Vagina (tissue), 2 donors: Measurements from ENCODE around the gene TK2.

Experiments used
- CTCF ChIP-seq, 3 experiments: fragments of 450-650 bp in 2 of 3; fragments of 200-600 bp in 1 of 3; sonication (generic) in 1 of 3; IDR thresholded peaks; one replicate each; pipeline ENCODE4 v1.5.1; 2017 to 2019; ENCODE audit warnings: antibody characterized with exemption in 3 of 3, mild to moderate bottlenecking in 2 of 3, moderate library complexity in 2 of 3
- POLR2AphosphoS5 ChIP-seq, 2 donors: sonication (generic); formaldehyde crosslinking; IDR thresholded peaks; one replicate each; pipeline ENCODE4 v1.9.0; 2017; ENCODE audit warnings: antibody characterized with exemption in 2 of 2, mild to moderate bottlenecking in 2 of 2, low read depth in 1 of 2; ENCODE audit not compliant: insufficient read depth in 1 of 2

DNA sequence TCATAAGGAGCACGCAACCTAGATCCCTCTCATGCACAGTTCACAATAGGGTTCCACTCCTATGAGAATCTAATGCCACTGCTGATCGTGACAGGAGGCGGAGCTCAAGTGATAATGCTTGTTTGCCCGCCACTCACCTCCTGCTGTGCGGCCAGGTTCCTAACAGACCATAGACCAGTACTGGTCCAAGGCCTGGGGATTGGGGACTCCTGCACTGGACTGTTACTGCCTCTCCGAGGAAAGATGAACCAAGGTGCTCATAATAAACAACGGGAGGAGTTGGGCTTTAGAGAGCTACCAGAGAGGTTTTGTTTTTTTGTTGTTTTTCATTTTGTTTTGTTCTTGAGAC is 58.2 kb downstream of the TK2 start:
- TF ChIP-seq POLR2AphosphoS5 (IDR thresholded peaks at IDR 0.05; ENCODE audit: insufficient read depth in 1 of 2, low read depth in 1 of 2): no peak
- no peak for TF ChIP-seq CTCF (IDR thresholded peaks at IDR 0.05)
